Parathyroid adenoma (tissue), 2 donors: Measurements from ENCODE around the gene PTPDC1.
"Not testable (repeated sequence)": the region's sequence is repeated elsewhere in the genome, so short reads cannot be mapped to it uniquely, and the experiment has no call there.

Source experiments
- H2AFZ ChIP-seq: fragments of 300-600 bp; sonication (generic); one replicate; pipeline ENCODE4 v1.7.0; 2017; ENCODE audit warnings: antibody characterized with exemption, mild to moderate bottlenecking
- H3K27ac ChIP-seq: fragments of 300-600 bp; sonication (generic); one replicate; pipeline ENCODE4 v1.7.0; 2017
- H3K27me3 ChIP-seq: fragments of 300-600 bp; sonication (generic); one replicate; pipeline ENCODE4 v1.7.0; 2017; ENCODE audit warnings: low read length; ENCODE audit not compliant: control insufficient read depth, insufficient read depth
- H3K36me3 ChIP-seq: fragments of 300-600 bp; sonication (generic); one replicate; pipeline ENCODE4 v1.7.0; 2017; ENCODE audit warnings: low read length; ENCODE audit not compliant: control insufficient read depth, insufficient read depth
- H3K4me1 ChIP-seq: fragments of 300-600 bp; sonication (generic); one replicate; pipeline ENCODE4 v1.7.0; 2017; ENCODE audit warnings: control low read depth
- H3K4me2 ChIP-seq: fragments of 300-600 bp; sonication (generic); one replicate; pipeline ENCODE4 v1.7.0; 2017; ENCODE audit warnings: low read length
- H3K4me3 ChIP-seq: fragments of 300-600 bp; sonication (generic); one replicate; pipeline ENCODE4 v1.7.0; 2017; ENCODE audit warnings: low read depth, low read length
- H3K79me2 ChIP-seq: fragments of 300-600 bp; sonication (generic); one replicate; pipeline ENCODE4 v1.7.0; 2017; ENCODE audit warnings: control low read depth
- H3K9ac ChIP-seq: fragments of 300-600 bp; sonication (generic); one replicate; pipeline ENCODE4 v1.7.0; 2017; ENCODE audit warnings: mild to moderate bottlenecking
- H3K9me3 ChIP-seq: fragments of 300-600 bp; sonication (generic); one replicate; pipeline ENCODE4 v1.7.0; 2017; ENCODE audit warnings: low read length; ENCODE audit not compliant: control insufficient read depth
- TF ChIP-seq, protein P1 (sequence below): fragments of 300-600 bp; sonication (generic); IDR thresholded peaks from one replicate; pipeline ENCODE4 v1.7.0; 2017; ENCODE audit warnings: antibody characterized with exemption, mild to moderate bottlenecking
- donor health status: primary hyperparathyroidism.

The PTPDC1 gene

DNA sequence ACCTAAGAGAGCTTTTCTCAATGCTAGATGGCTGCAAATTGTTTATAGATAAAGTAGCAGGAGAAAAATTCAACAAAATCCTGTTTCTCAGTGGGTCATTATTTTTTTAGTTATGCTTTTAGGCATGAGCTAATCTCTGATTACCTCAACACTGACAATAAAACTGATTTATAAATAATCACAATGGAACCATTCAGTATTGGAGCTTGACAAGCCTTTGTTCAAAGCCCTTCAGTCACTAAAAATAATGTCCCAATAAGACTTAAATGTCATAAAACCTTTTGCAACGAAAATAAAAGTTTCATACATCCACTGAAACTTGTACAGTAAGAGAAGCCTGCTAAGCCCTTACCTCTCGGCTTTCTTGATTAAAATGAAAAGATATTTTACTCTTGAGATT, 27.2 kb downstream of the PTPDC1 start:
- TF ChIP-seq, protein P1, sequence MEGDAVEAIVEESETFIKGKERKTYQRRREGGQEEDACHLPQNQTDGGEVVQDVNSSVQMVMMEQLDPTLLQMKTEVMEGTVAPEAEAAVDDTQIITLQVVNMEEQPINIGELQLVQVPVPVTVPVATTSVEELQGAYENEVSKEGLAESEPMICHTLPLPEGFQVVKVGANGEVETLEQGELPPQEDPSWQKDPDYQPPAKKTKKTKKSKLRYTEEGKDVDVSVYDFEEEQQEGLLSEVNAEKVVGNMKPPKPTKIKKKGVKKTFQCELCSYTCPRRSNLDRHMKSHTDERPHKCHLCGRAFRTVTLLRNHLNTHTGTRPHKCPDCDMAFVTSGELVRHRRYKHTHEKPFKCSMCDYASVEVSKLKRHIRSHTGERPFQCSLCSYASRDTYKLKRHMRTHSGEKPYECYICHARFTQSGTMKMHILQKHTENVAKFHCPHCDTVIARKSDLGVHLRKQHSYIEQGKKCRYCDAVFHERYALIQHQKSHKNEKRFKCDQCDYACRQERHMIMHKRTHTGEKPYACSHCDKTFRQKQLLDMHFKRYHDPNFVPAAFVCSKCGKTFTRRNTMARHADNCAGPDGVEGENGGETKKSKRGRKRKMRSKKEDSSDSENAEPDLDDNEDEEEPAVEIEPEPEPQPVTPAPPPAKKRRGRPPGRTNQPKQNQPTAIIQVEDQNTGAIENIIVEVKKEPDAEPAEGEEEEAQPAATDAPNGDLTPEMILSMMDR: no peak
- H3K4me2 ChIP-seq: no peak overlapping the region
- no peak overlapping the region for H3K4me3 ChIP-seq
- H3K4me1 ChIP-seq: no peaks in the 10 kb centered on the region
- H3K79me2 ChIP-seq: no peaks in the 10 kb centered on the region
- H2AFZ ChIP-seq: no peak overlapping the region
- H3K36me3 ChIP-seq: no peaks in the 10 kb centered on the region
- no peaks in the 10 kb centered on the region for H3K9me3 ChIP-seq
- no peaks in the 10 kb centered on the region for H3K27me3 ChIP-seq
- H3K9ac ChIP-seq: no peak overlapping the region
- H3K27ac ChIP-seq: no peak overlapping the region

DNA sequence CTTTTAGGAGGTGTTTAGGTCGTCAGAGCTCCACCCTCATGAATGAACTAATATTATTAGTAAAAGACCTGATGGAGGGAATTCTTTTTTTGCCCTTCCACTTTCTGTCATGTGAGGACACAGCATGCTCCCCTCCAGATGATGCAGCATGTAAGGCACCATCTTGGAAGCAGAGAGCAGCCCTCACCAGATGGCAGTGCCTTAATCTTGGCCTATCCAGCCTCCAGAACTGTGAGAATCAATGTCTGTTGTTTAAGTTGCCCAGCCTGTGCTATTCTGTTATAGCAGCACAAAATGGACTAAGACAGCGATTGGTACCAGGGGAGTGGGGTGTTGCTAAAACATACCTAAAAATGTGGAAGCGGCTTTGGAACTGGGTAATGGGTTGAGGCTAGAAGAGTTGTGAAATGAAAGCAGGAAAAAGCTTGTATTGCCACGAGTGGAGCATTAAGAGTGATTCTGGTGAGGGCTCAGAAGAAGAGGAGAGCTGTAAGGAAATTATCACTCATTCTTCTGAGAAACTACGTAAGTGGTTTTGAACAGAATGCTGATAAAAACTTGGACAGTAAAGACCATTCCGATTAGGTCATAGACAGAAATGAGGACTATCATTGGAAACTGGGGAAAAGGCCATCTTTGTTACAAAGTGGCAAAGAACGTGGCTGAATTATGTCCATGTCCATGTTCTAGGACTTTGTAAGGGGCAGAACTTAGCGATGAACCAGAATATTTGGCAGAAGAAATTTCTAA, 28.6 kb downstream of the PTPDC1 start:
- Histone ChIP-seq H3K4me2 (no peak overlapping the region), H3K27ac (no peak overlapping the region), H3K79me2 (no peaks in the 10 kb centered on the region), H3K4me3 (no peak overlapping the region), H2AFZ (no peak overlapping the region), H3K4me1 (no peaks in the 10 kb centered on the region), H3K36me3 (no peaks in the 10 kb centered on the region), H3K9me3 (no peaks in the 10 kb centered on the region), H3K27me3 (no peaks in the 10 kb centered on the region), H3K9ac (no peak overlapping the region)
- TF ChIP-seq, protein P1: no peak

DNA sequence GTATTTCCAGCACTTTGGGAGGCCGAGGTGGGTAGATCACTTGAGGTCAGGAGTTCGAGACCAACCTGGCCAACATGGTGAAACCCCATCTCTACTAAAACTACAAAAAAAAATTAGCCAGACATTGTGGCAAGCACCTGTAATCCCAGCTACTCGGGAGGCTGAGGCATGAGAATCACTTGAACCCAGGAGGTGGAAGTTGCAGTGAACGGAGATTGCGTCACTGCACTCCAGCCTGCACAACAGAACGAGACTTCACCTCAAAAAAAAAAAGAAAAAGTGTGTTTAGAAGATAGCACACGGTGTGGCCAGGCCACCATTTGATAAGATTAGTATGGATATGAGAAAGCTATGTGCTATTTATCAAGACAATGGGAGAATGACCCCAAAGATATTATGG, 35.8 kb downstream of the PTPDC1 start:
- not testable (repeated sequence) for H3K9ac ChIP-seq, H3K79me2 ChIP-seq, H3K4me3 ChIP-seq, H3K9me3 ChIP-seq, H2AFZ ChIP-seq, H3K4me1 ChIP-seq, H3K4me2 ChIP-seq, H3K27ac ChIP-seq, H3K36me3 ChIP-seq, H3K27me3 ChIP-seq

DNA sequence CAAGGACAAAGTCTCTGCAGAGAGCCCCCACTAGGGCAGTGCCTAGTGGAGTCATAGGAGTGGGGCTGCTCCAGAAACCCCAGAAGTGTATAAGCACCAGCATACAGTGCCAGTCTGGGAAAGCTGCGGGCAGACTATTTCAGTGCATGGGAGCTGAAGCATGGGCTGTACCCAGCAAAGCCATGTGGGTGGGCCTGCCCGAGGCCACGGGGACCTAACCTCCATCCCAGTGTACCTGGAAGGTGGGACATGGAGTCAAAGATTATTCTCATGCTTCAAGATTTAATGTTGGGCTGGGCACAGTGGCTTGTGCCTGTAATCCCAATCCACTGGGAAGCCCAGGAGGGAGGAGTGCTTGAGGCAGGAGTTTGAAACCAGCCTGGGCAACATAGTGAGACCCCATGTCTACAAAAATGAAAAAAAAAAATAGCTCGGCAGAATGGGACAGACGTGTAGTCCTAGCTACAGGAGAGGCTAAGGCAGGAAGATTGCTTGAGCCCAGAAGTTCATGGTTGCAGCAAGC, 36.7 kb downstream of the PTPDC1 start:
- H3K4me3 ChIP-seq: no peak overlapping the region
- no peaks in the 10 kb centered on the region for H3K36me3 ChIP-seq
- H3K4me2 ChIP-seq: no peak overlapping the region
- H2AFZ ChIP-seq: no peak overlapping the region
- no peaks in the 10 kb centered on the region for H3K9me3 ChIP-seq
- no peaks in the 10 kb centered on the region for H3K4me1 ChIP-seq
- H3K27me3 ChIP-seq: no peaks in the 10 kb centered on the region
- no peak overlapping the region for H3K27ac ChIP-seq
- no peak overlapping the region for H3K9ac ChIP-seq
- no peaks in the 10 kb centered on the region for H3K79me2 ChIP-seq
- TF ChIP-seq, protein P1: no peak

DNA sequence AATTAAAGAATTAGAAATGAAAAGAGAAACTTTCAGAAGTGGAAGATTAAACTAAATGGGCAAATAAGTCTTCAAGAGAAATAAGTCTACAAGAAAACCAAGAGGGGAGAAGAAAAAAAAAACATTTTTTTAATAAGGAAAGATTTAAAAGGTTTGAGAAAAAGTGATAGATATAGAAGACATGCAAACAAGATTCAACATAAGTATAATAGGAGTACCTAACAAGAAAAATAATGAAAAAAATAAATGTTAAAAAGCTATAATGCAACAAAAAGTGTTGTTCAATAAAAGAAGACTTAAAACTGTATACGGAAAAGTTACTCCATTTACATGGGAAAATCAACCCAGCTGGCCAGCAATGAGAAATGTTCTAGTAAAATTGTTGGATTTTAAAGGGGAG, 42.6 kb downstream of the PTPDC1 start:
- H3K4me1 ChIP-seq: no peaks in the 10 kb centered on the region
- H2AFZ ChIP-seq: no peak overlapping the region
- no peaks in the 10 kb centered on the region for H3K9me3 ChIP-seq
- no peaks in the 10 kb centered on the region for H3K79me2 ChIP-seq
- no peaks in the 10 kb centered on the region for H3K27me3 ChIP-seq
- H3K4me2 ChIP-seq: no peak overlapping the region
- no peak overlapping the region for H3K27ac ChIP-seq
- H3K36me3 ChIP-seq: no peaks in the 10 kb centered on the region
- H3K4me3 ChIP-seq: no peak overlapping the region
- H3K9ac ChIP-seq: no peak overlapping the region
- TF ChIP-seq, protein P1: no peak
